ENCODE measurements around the gene ATXN2. TPM values are rescaled to one million over a fixed set of nuclear protein-coding genes. Genes with fewer than 3 reads are reported as not detected.
"Not testable (repeated sequence)": the region's sequence is repeated elsewhere in the genome, so short reads cannot be mapped to it uniquely, and the experiment has no call there.

ATXN2 gene
- total RNA-seq, 1 donor from 2014 or later, result 23.0 TPM

DNA sequence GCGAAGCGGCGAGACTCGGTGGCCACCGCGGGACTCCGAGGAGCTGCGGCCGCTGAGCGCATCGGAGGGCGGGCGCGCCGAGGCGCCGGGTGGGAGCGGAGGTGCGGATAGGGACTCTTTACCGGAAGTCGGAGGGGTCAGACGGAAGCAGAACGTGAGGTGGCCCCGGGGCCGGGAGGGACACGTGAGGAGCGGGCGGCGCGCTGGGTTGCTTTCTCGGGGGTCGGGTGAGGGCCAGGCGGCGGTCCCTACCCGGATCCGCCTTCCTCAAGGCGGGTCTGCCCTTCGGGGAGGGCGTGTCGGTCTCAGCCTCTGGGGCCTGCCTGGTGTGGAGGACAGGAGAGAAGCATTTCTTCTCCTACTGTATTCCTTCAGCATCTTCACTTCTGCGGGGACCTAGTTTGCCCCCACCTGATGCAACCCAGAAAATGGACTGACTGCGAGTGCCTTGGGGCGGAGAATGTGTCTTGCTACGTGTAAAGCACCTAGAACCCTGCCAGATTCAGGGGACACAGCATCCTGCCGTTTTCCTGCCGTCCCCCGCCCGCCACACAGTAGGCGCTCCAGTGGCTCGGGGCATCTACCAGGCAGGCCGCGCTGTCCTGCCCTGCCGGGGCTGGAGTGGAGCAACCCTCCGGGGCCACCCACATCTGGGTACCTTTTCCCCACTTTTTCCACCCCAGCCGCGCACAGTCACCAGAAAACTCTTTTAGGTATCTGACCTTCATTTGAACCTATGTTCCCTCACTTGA is 514 bp upstream of the ATXN2 start:
- peak; percentile 89 to 96 for DNase-seq (ENCODE audit: low read depth in 2 of 2)

GRCh38 chr12:111597831-111598636 is 1.1 kb downstream of the ATXN2 start:
- DNase-seq (ENCODE audit: low read depth in 2 of 2), result peak; percentile 44 to 54

GRCh38 chr12:111596985-111597830 is 1.9 kb downstream of the ATXN2 start:
- peak; percentile 59 to 87 for DNase-seq (ENCODE audit: low read depth in 2 of 2)

GRCh38 chr12:111595341-111595835 is 3.7 kb downstream of the ATXN2 start:
- not testable (repeated sequence) for DNase-seq (ENCODE audit: low read depth in 2 of 2)

- not testable (repeated sequence) for DNase-seq (ENCODE audit: low read depth in 2 of 2)
Measured at GRCh38 chr12:111591399-111592010, 7.6 kb downstream of the ATXN2 start.

DNA sequence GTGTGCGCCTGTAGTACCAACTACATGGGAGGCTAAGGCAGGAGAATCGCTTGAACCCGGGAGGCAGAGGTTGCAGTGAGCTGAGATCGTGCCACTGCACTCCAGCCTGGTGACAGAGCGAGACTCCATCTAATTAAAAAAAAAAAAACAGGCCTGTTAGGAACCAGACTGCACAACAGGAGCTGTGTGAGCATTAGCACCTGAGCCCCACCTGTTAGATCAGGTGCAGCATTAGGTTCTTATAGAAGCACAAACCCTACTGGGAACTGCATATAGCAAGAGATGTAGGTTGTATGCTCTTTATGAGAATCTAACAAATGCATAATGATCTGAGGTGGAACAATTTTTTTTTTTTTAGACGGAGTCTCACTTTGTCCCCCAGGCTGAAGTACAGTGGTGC is 8.6 kb downstream of the ATXN2 start:
- DNase-seq (ENCODE audit: low read depth in 2 of 2), result no peak

DNA sequence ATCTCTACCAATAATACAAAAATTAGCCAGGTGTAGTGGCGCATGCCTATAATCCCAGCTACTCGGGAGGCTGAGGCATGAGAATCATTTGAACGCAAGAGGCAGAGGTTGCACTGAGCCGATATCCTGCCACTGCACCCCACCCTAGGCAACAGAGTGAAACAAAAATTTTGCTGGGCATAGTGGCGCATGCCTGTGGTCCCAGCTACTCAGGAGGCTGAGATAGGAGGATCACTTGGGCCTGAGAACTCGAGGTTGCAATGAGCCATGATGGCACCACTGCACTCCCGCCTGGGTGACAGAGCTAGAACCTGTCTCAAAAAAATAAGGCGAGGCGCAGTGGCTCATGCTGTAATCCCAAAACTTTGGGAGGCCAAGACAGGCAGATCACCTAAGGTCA is 9.5 kb downstream of the ATXN2 start:
- DNase-seq (ENCODE audit: low read depth in 2 of 2), result no peak

- DNase-seq (ENCODE audit: low read depth in 2 of 2), result no peak
Measured at GRCh38 chr12:111588010-111588409, 11.1 kb downstream of the ATXN2 start.

- DNase-seq (ENCODE audit: low read depth in 2 of 2), result no peak
Measured at GRCh38 chr12:111586986-111587385, 12.1 kb downstream of the ATXN2 start.

DNA sequence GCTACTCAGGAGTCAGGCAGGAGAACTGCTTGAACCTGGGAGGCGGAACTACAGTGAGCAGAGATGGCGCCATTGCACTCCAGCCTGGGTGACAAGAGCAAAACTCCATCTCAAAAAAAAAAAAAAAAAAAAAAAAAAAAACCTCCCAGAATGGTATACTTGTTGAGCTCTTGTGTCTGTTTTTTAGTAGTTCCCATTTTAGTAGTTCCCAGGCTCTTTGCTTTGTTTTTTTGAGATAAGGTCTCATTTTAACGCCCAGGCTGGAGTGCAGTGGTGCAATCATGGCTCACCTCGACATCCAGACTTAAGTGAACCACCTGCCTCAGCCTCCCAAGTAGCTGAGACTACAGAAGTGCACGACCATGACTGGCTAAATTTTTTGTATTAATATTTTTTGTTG is 13.4 kb downstream of the ATXN2 start:
- DNase-seq (ENCODE audit: low read depth in 2 of 2), result no peak

DNA sequence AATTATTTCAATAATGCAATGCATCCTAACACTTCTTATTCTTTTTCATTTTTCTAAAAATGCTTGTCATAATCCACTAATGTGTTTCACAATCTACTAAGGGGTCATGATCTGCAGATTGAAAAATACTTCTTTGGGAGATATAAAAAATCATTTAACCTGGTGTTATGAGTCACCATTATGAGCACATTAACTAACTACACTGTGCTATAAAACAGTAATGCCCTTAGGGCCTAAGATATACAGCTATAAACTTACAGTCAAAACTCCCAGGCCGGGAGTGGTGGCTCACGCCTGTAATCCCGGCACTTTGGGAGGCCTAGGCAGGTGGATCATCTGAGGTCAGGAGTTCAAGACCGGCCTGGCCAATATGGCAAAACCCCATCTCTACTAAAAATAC is 14.2 kb downstream of the ATXN2 start:
- no peak for DNase-seq (ENCODE audit: low read depth in 2 of 2)

DNA sequence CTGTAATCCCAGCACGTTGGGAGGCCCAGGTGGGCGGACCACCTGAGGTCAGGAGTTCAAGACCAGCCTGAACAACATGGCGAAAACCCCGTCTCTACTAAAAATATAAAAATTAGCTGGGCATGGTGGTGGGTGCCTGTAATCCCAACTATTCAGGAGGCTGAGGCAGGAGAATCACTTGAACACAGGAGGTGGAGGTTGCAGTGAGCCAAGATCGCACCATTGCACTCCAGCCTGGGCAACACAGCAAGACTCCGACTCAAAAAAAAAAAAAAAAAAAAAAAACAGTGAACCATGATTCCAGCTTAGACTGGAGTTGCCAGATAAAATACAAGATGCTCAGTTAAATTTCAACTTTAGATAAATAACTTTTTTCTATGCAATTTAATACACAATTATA is 15.6 kb downstream of the ATXN2 start:
- DNase-seq (ENCODE audit: low read depth in 2 of 2), result not testable (repeated sequence)

DNA sequence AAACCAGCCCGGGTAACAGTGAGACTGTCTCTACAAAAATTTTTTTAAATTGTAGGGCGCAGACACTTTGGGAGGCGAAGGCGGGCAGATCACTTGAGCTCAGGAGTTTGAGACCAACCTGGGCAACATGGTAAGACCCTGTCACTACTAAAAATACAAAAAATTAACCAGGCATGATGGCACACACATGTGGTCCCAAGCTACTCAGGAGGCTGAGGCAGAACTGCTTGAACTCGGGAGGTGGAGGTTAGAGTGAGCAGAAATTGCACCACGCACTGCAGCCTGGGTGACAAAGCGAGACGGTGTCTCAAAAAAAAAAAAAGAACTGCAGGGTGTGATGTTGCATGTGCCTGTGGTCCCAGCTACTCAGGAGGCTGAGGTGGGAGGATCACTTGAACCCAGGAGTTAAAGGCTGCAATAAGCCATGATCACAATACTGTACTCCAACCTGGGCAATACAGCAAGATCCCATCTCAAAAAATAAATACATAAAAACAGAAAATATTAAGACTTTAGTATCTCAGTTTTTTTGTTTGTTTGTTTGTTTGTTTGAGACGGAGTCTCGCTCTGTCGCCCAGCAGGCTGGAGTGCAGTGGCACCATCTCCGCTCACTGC is 16.9 kb downstream of the ATXN2 start:
- DNase-seq (ENCODE audit: low read depth in 2 of 2), result no peak

DNA sequence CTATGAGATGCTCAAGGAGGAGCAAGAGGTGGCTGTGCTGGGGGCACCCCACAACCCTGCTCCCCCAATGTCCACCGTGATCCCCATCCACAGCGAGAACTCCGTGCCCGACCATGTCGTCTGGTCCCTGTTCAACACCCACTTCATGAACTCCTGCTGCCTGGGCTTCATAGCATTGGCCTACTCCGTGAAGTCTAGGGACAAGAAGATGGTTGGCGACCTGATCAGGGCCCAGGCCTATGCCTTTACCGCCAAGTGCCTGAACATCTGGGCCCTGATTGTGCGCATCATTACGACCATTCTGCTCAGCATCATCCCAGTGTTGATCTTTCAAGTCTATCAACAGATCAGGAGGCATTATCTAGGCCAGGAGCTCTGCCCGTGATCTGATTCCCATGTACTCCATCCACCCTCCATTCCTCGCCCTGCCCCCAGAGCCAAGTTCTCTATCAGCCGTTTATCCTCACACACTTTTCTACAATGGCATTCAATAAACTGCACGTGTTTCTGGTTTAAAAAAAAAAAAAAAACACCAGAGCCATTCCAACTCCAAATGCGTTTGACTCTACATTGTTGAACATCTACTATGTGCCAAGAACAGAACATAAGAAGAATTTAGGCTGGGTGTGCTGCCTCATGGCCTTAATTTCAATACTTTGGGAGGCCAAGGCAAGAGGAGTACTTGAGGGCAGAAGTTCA is 17.5 kb downstream of the ATXN2 start:
- DNase-seq (ENCODE audit: low read depth in 2 of 2), result no peak

GRCh38 chr12:111580737-111581136 is 18.4 kb downstream of the ATXN2 start:
- no peak for DNase-seq (ENCODE audit: low read depth in 2 of 2)

GRCh38 chr12:111580119-111580425 is 19.0 kb downstream of the ATXN2 start:
- DNase-seq (ENCODE audit: low read depth in 2 of 2), result no peak

- DNase-seq (ENCODE audit: low read depth in 2 of 2), result no peak
Measured at GRCh38 chr12:111578971-111579340, 20.2 kb downstream of the ATXN2 start.

DNA sequence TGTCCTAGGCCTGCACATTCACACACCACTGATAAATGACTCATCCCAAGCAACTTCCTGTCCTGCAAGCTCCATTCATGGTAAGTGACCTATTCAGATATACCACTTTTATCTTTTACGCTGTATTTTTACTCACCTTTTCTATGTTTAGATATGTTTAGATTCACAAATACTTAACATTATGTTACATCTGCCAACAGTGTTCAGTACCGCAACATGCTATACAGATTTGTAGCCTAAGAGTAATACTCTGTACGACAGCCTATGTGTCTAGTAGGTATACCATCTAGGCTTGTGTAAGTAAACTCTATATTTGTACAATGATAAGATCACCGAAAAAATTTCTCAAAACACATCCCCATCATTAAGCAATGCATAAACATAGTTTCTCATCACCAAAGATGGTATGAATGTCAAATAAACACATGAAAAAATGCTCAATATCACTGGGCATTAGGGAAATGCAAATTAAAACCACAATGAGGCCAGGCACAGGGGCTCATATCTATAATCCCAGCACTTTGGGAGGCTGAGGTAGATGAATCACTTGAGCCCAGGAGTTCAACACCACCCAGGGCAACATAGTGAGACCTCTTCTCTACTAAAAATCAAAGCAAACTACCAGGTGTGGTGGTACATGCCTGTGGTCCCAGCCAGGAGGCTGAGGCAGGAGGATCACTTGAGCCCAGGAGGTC is 20.7 kb downstream of the ATXN2 start:
- peak; percentile 87 to 90 for DNase-seq (ENCODE audit: low read depth in 2 of 2)

DNA sequence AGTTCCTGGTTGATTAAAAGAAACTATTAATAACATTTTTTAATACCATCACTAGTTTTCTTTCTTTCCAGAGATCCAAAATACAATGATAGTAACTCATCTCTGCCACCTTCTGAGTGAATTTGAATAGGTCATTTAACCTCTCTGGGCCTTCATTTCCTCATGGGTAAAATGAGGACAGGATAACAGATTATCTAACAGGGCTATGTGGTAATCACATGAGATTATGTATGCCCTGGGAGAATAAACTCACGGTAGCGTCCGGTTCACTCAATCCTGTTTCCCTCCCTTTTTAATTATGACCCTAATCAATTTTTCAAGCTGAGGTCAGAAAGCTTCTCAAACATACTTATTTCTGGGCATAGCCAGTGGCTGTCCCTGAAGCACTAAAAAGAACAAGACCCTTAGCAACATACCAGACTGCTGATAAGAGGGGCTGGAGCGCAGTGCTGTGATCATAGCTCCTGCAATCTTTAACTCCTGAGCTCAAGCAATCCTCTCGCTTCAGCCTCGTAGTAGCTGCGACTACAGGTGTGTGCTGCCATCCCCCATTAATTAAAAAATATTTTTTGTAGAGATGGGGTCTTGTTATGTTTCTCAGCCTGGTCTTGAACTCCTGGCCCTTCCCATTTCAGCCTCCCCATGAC is 24.2 kb downstream of the ATXN2 start:
- no peak for DNase-seq (ENCODE audit: low read depth in 2 of 2)
